Stomach smooth muscle (tissue), 2 donors: ENCODE data around the gene UQCRH.
"Not testable (repeated sequence)": the region's sequence is repeated elsewhere in the genome, so short reads cannot be mapped to it uniquely, and the experiment has no call there.

Experiments
- H3K27ac ChIP-seq: one replicate; pipeline ENCODE4 v1.7.0; 2013; ENCODE audit warnings: mild to moderate bottlenecking, low read length, inconsistent platforms
- H3K27me3 ChIP-seq, 2 donors: one replicate each; pipeline ENCODE4 v1.7.0; 2013; ENCODE audit warnings: low read length in 2 of 2; ENCODE audit not compliant: insufficient read depth in 2 of 2, control insufficient read depth in 1 of 2
- H3K36me3 ChIP-seq, 2 donors: one replicate each; pipeline ENCODE4 v1.7.0; 2013; ENCODE audit warnings: low read length in 2 of 2; ENCODE audit not compliant: control insufficient read depth in 2 of 2, insufficient read depth in 2 of 2
- H3K4me1 ChIP-seq: one replicate; pipeline ENCODE4 v1.7.0; 2013; ENCODE audit warnings: low read length; ENCODE audit not compliant: control insufficient read depth, insufficient read depth
- H3K4me3 ChIP-seq, 2 donors: one replicate each; pipeline ENCODE4 v1.7.0; 2013; ENCODE audit warnings: low read length in 2 of 2
- H3K9ac ChIP-seq, 2 donors: one replicate each; pipeline ENCODE4 v1.7.0; 2013; ENCODE audit warnings: low read length in 2 of 2, mild to moderate bottlenecking in 1 of 2
- H3K9me3 ChIP-seq, 2 donors: one replicate each; pipeline ENCODE4 v1.7.0; 2013; ENCODE audit warnings: low read length in 2 of 2; ENCODE audit not compliant: control insufficient read depth in 2 of 2
- donor health status: healthy.
- donor health status: Pancreatic carcinoma.

Gene UQCRH

DNA sequence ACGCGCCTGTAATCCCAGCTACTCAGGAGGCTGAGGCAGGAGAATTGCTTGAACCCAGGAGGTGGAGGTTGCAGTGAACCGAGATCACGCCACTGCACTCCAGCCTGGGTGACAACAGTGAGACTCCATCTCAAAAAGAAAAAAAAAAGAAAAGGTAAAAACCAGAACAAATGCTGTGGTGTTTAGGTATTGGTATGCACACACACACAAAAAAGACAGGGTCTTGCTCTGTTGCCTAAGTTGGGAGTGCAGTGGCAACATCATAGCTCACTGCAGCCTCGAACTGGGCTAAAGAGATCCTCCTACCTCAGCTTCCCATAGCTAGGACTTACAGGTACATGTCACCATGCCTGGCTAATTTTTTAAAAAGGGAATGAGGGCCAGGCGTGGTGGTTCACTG is 15.8 kb downstream of the UQCRH start:
- H3K9me3 ChIP-seq, H3K4me3 ChIP-seq, H3K9ac ChIP-seq, H3K4me1 ChIP-seq, H3K27ac ChIP-seq, H3K36me3 ChIP-seq, H3K27me3 ChIP-seq: not testable (repeated sequence)

DNA sequence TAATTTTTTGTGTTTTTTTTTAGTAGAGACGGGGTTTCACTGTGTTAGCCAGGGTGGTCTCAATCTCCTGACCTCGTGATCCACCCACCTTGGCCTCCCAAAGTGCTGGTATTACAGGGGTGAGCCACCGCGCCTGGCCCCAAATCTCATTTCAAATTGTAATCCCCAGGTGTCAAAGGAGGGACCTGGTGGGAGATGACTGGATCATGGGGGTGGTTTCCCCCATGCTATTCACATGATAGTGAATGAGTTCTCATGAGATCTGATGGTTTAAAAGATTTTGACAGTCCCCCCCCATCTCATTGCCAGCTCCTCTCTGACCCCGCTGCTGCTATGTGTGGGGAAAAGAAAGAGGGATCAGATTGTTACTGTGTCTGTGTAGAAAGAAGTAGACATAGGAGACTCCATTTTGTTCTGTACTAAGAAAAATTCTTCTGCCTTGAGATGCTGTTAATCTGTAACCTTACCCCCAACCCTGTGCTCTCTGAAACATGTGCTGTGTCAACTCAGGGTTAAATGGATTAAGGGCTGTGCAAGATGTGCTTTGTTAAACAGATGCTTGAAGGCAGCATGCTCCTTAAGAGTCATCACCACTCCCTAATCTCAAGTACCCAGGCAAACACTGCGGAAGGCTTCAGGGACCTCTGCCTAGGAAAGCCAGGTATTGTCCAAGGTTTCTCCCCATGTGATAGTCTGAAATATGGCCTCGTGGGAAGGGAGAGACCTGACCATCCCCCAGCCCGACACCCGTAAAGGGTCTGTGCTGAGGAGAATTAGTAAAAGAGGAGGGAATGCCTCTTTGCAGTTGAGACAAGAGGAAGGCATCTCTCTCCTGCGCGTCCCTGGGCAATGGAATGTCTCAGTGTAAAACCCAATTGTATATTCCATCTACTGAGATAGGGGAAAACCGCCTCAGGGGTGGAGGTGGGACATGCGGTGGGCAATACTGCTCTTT is 16.7 kb downstream of the UQCRH start:
- H3K9ac ChIP-seq, H3K27me3 ChIP-seq, H3K9me3 ChIP-seq, H3K4me3 ChIP-seq, H3K36me3 ChIP-seq, H3K4me1 ChIP-seq, H3K27ac ChIP-seq: not testable (repeated sequence)

DNA sequence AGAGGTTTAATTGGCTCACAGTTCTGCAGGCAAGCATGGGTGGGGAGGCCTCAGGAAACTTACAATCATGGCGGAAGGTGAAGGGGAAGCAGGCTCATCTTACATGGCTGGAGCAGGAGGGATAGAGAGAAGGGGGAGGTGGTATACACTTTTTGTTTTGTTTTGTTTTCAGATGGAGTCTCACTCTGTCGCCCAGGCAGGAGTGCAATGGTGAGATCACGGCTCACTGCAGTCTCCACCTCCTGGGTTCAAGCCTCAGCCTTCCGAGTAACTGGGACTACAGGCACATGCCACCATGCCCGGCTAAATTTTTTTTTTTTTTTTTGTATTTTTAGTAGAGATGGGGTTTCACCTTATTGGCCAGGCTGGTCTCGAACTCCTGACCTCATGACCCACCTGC is 18.7 kb downstream of the UQCRH start:
- H3K9ac ChIP-seq, H3K27ac ChIP-seq, H3K9me3 ChIP-seq, H3K27me3 ChIP-seq, H3K4me3 ChIP-seq, H3K4me1 ChIP-seq, H3K36me3 ChIP-seq: not testable (repeated sequence)

DNA sequence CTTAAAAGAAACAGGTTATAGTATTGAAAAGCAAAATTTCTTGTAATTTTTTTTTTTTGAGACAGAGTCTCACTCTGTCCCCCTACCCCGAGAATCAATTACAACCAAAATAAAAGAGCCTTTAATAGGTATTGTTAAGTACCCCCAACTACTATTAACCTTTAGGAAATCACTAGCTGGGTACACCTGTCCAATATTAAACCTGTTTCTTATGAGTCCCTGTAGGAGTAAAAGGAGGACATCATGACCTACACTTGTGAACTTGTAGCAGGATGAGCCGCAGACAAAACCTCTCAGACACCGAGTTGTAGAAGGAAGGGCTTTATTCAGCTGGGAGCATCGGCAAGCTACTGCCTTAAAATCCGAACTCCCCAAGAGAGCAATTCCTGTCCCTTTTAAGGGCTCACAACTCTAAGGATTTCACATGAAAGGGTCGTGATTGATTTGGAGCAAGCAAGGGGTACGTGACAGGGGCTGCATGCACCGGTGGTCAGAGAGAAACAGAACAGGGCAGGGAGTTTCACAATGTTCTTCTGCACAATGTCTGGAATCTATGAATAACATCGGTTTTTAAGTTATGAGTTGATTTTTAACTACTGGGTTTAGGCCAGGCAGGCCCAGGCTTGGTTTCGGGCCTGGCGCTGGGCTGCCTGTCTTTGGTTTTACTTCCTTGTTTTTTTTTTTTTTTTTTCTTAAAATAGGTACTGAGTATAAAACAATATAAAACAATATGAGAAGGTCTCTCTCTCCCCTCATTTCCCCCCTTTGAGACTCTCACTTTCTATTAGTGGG is 22.0 kb downstream of the UQCRH start:
- not testable (repeated sequence) for H3K9ac ChIP-seq, H3K4me1 ChIP-seq, H3K27me3 ChIP-seq, H3K27ac ChIP-seq, H3K9me3 ChIP-seq, H3K4me3 ChIP-seq, H3K36me3 ChIP-seq

DNA sequence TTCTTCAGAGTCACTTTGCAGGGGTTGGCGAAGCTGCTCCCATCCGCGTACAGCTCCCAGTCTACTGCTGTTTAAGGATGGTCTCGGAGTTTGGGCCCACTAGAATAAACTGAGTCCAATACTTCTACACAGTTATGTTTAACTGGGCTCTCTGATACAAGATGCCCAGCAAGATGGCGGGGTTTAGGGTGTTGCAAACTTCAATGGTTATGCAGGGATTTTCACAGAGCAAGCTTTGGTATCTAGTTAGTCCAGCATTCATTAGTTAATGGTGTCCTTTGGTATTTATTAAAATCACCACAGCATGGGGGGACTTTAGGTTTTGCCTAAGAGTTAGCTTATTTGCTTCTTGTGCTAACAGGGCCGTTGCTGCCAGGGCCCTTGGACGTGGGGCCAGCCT is 24.7 kb downstream of the UQCRH start:
- H3K27ac ChIP-seq, H3K4me1 ChIP-seq, H3K4me3 ChIP-seq, H3K36me3 ChIP-seq, H3K9ac ChIP-seq, H3K27me3 ChIP-seq, H3K9me3 ChIP-seq: not testable (repeated sequence)

DNA sequence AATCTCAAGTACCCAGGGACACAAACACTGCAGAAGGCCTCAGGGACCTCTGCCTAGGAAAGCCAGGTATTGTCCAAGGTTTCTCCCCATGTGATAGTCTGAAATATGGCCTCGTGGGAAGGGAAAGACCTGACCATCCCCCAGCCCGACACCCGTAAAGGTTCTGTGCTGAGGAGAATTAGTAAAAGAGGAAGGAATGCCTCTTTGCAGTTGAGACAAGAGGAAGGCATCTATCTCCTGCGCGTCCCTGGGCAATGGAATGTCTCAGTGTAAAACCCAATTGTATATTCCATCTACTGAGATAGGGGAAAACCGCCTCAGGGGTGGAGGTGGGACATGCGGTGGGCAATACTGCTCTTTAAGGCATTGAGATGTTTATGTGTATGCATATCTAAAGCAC is 26.3 kb downstream of the UQCRH start:
- H3K9me3 ChIP-seq, H3K4me1 ChIP-seq, H3K27ac ChIP-seq, H3K36me3 ChIP-seq, H3K27me3 ChIP-seq, H3K4me3 ChIP-seq, H3K9ac ChIP-seq: not testable (repeated sequence)

DNA sequence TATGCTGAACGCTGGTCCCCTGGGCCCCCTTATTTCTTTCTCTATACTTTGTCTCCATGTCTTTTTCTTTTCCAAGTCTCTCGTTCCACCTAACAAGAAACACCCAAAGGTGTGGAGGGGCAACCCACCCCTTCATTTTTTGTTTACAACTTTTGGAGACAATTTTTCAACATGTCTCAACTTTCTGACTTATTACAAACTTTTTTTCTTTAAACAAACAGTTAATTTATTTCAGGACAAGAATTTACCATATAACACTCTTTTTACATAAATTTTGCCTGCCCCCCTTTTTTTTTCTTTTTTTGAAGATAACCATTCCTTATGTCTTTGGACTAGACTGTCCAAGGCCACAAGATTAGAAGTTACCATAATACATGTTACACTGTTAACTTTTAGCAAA is 26.9 kb downstream of the UQCRH start:
- H3K27ac ChIP-seq, H3K36me3 ChIP-seq, H3K9me3 ChIP-seq, H3K4me3 ChIP-seq, H3K4me1 ChIP-seq, H3K27me3 ChIP-seq, H3K9ac ChIP-seq: not testable (repeated sequence)

GRCh38 chr1:46331786-46332540 is 28.5 kb downstream of the UQCRH start:
- H3K4me3 ChIP-seq, H3K9ac ChIP-seq, H3K36me3 ChIP-seq: not testable (repeated sequence)

DNA sequence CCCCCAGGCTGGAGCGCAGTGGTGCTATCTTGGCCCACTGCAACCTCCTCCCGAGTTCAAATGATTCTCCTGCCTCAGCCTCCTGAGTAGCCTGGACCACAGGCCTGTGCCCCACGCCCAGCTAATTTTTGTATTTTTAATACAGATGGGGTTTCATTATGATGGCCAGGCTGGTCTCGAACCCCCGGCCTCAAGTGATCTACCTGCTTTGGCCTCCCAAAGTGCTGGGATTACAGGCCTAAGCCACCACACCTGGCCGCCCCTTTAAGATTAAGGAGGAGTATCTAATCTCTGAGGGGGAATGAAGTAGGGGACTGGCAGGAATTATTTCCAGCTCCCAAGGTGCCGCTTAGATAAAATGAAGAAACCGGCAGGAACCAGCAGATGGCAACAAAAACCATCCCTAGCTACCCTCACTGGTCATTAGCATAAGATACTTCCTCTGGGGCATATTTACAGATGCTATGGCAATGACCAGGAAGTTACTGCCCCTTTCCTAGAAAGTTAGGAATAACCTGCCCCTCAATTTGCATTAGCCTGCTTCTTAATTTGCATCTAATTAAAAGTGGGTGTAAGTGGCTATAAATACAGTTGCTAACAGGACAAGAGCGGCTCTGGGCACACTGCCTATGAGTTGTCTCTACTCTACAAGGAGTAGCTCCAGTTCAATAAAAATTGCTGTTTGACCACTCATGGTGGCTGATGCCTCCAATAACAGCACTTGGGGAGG is 30.0 kb downstream of the UQCRH start:
- Histone ChIP-seq H3K27me3 (no peaks in the 10 kb centered on the region), H3K4me3 (no peak overlapping the region), H3K9me3 (no peaks in the 10 kb centered on the region), H3K27ac (no peak overlapping the region), H3K4me1 (no peaks in the 10 kb centered on the region), H3K36me3 (no peaks in the 10 kb centered on the region), H3K9ac (no peak overlapping the region)

More at GRCh38 chr1:46331786-46332540, 28.5 kb downstream of the UQCRH start:
- H3K27me3 ChIP-seq, H3K27ac ChIP-seq, H3K9me3 ChIP-seq, H3K4me1 ChIP-seq: not testable (repeated sequence)

DNA sequence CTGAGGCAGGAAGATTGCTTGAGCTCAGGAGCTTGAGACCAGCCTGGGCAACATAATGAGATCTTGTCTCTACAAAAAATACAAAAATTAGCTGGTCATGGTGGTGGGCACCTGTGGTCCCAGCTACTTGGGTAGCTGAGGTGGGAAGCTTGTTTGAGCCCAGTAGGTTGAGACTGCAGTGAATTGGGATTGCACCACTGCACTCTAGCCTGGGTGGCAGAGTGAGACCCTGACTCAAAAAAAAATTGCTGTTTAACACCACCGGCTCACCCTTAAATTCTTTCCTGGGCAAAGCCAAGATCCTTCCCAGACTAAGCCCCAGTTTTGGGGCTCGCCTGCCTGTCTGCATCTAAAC is 30.5 kb downstream of the UQCRH start:
- H3K36me3 ChIP-seq = no peaks in the 10 kb centered on the region
- no peak overlapping the region for H3K27ac ChIP-seq
- no peaks in the 10 kb centered on the region for H3K4me1 ChIP-seq

More for the DNA sequence above, 30.5 kb downstream of the UQCRH start:
- Histone ChIP-seq H3K27me3 (no peaks in the 10 kb centered on the region), H3K9ac (no peak overlapping the region), H3K4me3 (no peak overlapping the region), H3K9me3 (no peaks in the 10 kb centered on the region)
